Stimulated activated CD8-positive, alpha-beta memory T cell treated with anti-CD3 and anti-CD28 coated beads, Interleukin-7, amount 100 ng/mL, for 1 hour (primary cell): ENCODE data around the gene HTR2A.
"Not testable (repeated sequence)": the region's sequence is repeated elsewhere in the genome, so short reads cannot be mapped to it uniquely, and the experiment has no call there.

Experiments
- DNase-seq, 2 donors: peaks; one replicate each; pipeline ENCODE4 v3.0.0-alpha.2; 2020; ENCODE audit warnings: low read depth in 2 of 2

HTR2A gene

GRCh38 chr13:46804921-46805320, 91.9 kb downstream of the HTR2A start:
- DNase-seq: not testable (repeated sequence)

GRCh38 chr13:46804391-46804815, 92.5 kb downstream of the HTR2A start:
- no peak for DNase-seq

- DNase-seq: no peak
These were observed 93.3 kb downstream of the HTR2A start for GRCh38 chr13:46803586-46803985.

- no peak for DNase-seq
These were observed 95.0 kb downstream of the HTR2A start for GRCh38 chr13:46801858-46802257.

- DNase-seq: no peak
These were observed 97.7 kb downstream of the HTR2A start for GRCh38 chr13:46799139-46799538.

GRCh38 chr13:46797501-46798237, 99.2 kb downstream of the HTR2A start:
- DNase-seq: no peak

GRCh38 chr13:46796515-46797474, 100.1 kb downstream of the HTR2A start, which contains the start of gene ESD:
ESD (minus strand) TSS chr13:46797161; CDS start chr13:46791413, 5,748 bp downstream.
- peak; percentile 79 to 84 for DNase-seq

- DNase-seq: no peak
These were observed 100.7 kb downstream of the HTR2A start for GRCh38 chr13:46796129-46796514.

- DNase-seq: no peak
These were observed 101.5 kb downstream of the HTR2A start for GRCh38 chr13:46795321-46795720.

GRCh38 chr13:46783504-46783903, 113.3 kb downstream of the HTR2A start:
- DNase-seq: no peak

- DNase-seq: no peak
These were observed 114.2 kb downstream of the HTR2A start for GRCh38 chr13:46782691-46783090.

GRCh38 chr13:46782066-46782465, 114.8 kb downstream of the HTR2A start:
- no peak for DNase-seq
